SJCRH30 (cell line): ENCODE results near the gene MEGF11. TPM values are rescaled to one million over a fixed set of nuclear protein-coding genes. Genes with fewer than 3 reads are reported as not detected.

Experiments
- DNase-seq, 2 experiments: peaks; one replicate each; pipeline ENCODE4 v3.0.0-alpha.2; 2015 to 2020
- H3K27ac ChIP-seq: fragments of 250-450 bp; sonication (Bioruptor Pico); 2 replicates; pipeline ENCODE4 v1.5.1; 2020; ENCODE audit warnings: mild to moderate bottlenecking, moderate library complexity
- H3K27me3 ChIP-seq: fragments of 250-450 bp; sonication (Bioruptor Pico); 2 replicates; pipeline ENCODE4 v1.5.1; 2020; ENCODE audit warnings: mild to moderate bottlenecking, moderate library complexity
- H3K36me3 ChIP-seq: fragments of 250-450 bp; sonication (Bioruptor Pico); 2 replicates; pipeline ENCODE4 v1.5.1; 2020; ENCODE audit warnings: mild to moderate bottlenecking, moderate library complexity
- H3K4me1 ChIP-seq: fragments of 250-450 bp; sonication (Bioruptor Pico); 2 replicates; pipeline ENCODE4 v1.5.1; 2020; ENCODE audit warnings: mild to moderate bottlenecking, moderate library complexity
- H3K4me3 ChIP-seq: fragments of 250-450 bp; sonication (Bioruptor Pico); 2 replicates; pipeline ENCODE4 v1.5.1; 2020; ENCODE audit warnings: mild to moderate bottlenecking, moderate library complexity
- H3K9me3 ChIP-seq: fragments of 250-450 bp; sonication (Bioruptor Pico); replicated peaks from 2 replicates; pipeline ENCODE4 v1.5.1; 2020; ENCODE audit warnings: mild to moderate bottlenecking, moderate library complexity
- total RNA-seq: library from RNA; depleted of rRNA; stranded (reverse); fragments of >200 nt; shearing (Covaris generic); gene quantifications from 2 replicates; pipeline ENCODE4 v1.2.3, GENCODE V29; 2014

The MEGF11 gene
- total RNA-seq, 1 experiment from 2014 or later: 8.7 TPM

DNA sequence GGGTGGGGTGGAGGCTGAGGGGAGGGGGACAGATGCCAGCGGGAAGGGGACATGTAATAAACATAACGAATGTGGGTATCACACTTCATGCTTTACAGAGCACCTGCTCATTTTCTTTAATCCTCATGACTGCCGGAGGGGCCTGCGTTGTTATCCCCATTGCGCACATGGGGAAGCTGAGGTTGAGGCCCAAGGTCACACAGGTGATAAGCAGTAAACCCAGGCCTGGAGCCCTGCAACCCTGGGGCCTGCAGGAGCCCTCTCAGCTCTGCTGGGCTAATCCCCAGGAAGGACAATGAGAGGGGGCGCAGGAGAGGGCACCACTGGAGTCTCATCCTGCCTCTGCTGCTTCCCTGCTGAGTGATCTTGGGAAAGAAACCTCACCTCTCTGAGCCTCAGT, 64.3 kb downstream of the MEGF11 start:
- H3K4me3 ChIP-seq: no peak overlapping the region
- H3K4me1 ChIP-seq: peaks cover 7% of the 10 kb centered on the region; the same call in 1 of the 2 replicates
- no peak overlapping the region for H3K27ac ChIP-seq
- H3K36me3 ChIP-seq: no peaks in the 10 kb centered on the region
- no peaks in the 10 kb centered on the region for H3K9me3 ChIP-seq
- H3K27me3 ChIP-seq: no peaks in the 10 kb centered on the region
- peak; percentile 41 to 59 for DNase-seq

DNA sequence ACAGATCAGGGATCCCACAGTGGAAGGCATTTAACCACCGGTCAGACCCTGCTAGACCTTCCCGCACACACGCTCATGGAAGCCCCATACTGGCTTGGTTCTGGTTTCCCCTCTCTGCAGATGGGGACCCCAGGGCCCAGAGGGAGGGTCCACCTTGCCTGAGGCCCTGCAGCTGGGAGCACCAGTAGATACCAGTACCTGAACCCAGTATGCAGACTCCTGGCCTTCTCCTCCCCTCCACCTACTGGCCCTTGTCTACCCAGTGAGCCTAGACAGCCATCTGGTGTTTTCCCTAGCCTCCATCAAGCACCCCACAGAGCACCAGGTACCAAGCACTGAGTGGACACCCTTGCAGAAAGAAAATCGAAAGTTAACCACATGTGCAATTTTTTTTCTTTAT, 65.1 kb downstream of the MEGF11 start:
- Histone ChIP-seq H3K4me1 (peaks cover 7% of the 10 kb centered on the region; the same call in 1 of the 2 replicates), H3K36me3 (no peaks in the 10 kb centered on the region), H3K4me3 (no peak overlapping the region), H3K27me3 (no peaks in the 10 kb centered on the region), H3K9me3 (no peaks in the 10 kb centered on the region), H3K27ac (no peak overlapping the region)
- no peak for DNase-seq

DNA sequence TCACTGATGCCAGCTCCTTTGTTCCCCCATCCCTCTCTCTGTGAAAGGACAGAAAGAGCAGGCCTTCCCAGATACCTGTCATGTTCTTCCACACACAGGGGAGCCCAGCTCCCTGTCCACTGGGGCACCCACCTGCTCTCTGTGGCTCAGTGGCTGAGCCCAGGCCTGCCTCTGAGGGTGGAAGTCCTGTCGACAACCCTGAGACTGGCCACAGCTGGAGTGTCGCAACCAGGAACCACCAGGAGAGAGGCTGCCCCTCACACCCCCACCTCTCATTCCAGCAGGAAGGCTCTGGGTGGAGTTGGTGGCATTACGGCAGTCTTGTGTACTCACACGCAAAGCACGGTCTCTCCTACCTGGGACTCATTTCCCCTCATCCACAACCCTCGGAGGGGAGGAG, 66.3 kb downstream of the MEGF11 start:
- DNase-seq: no peak
- Histone ChIP-seq H3K27ac (no peak overlapping the region), H3K27me3 (no peaks in the 10 kb centered on the region), H3K9me3 (no peaks in the 10 kb centered on the region), H3K4me1 (peaks cover 7% of the 10 kb centered on the region; the same call in 1 of the 2 replicates), H3K4me3 (no peak overlapping the region), H3K36me3 (no peaks in the 10 kb centered on the region)

DNA sequence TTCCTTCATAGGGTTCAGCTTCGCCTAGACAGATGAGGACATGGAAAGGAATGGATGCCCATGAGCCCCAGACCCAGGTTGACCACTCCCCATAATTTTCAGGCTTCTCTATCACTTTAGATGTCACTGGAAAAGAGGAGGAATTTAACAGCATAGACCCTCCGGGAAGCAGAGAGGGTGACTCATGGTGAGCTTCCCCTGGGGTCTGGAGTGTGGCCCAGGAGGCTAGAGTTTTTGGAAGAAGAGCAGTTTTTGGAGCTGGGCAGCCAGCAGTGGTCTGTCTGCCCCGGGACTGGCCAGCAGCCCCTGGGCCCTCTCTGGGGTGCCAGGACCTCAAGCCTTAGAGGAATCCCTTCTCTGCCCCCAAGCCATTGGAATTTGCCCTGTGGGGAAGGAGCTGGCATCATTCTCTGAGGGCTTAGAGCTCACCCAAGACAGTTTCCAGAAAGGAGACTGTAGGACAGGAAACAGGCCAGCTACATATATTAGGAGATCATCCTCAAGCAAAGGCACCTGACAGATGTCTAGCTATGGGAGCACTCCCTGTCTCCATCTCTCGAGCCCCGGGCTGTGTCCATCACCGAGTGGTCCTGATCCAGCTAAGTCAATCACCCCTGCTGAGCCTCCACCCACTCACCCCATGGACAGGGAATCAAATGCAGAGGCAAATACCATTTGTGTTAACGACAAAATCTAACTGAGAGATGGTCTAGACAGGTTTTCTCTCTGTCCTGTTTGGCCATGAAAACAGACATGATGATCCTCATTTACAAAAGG, 67.3 kb downstream of the MEGF11 start:
- H3K9me3 ChIP-seq: no peaks in the 10 kb centered on the region
- no peak overlapping the region for H3K27ac ChIP-seq
- H3K4me3 ChIP-seq: no peak overlapping the region
- no peaks in the 10 kb centered on the region for H3K36me3 ChIP-seq
- no peak for DNase-seq
- no peaks in the 10 kb centered on the region for H3K27me3 ChIP-seq
- H3K4me1 ChIP-seq: peaks cover 7% of the 10 kb centered on the region; the same call in 1 of the 2 replicates

DNA sequence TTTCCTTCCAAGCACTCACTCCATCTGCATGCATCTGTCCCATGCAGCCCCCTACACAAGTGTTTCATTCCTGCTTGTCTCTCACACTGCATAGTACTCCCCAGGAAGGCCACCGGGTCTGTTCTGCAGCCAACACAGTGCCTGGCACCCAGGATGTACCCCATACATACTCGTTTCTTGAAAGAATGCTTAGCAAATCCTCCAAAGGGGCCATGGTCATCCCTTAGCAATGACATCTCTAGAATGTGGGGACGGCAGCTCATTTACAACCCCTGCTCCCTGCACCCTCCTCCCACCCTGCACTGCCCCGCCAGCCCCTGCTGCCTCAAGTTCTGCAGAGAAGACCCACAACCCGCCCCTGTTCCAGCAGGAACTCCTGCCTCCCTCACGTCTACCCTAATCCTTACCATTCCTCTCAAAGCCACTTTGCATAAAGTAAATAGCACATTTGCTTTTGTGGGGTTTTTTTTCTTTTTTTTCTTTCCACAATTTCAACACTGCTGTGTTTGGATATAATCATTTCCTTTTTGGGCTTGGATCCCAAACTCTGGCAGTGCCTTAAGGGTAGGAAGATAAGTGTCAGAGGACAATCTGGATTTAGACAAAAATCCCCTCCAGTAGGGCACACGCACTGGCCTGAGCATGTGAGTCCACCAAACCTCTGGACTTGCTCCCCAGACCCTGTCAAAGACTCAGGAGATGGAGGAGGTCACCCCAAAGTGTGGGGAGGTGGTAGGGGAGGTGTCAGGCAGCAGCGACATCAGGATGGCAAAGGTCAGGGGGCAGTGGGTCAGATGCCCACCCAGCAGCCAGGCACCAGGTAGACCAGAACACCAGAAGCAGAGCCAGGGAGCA, 68.4 kb downstream of the MEGF11 start:
- Histone ChIP-seq H3K27me3 (no peaks in the 10 kb centered on the region), H3K27ac (no peak overlapping the region), H3K9me3 (no peaks in the 10 kb centered on the region), H3K4me3 (no peak overlapping the region), H3K4me1 (peaks cover 7% of the 10 kb centered on the region; the same call in 1 of the 2 replicates), H3K36me3 (no peaks in the 10 kb centered on the region)
- DNase-seq: no peak

DNA sequence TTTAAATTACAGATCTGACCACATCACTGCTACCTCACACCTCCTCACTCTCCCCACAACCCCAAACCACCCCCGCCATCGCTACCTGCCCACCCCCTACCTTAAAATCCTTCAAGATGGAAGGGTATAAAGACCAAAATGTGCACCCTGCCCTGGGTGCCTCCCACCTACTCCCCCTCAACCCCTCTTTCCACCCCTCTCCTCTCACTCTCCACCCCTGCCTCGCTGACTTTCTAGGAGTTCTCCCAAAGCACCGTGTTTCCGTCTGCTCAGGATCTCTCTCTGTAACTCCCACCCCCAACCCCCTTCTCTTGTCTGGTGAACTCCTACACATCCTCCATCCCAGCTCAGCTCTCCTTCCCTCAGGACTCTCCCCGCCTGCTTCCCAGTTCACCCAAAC, 69.1 kb downstream of the MEGF11 start:
- Histone ChIP-seq H3K27ac (no peak overlapping the region), H3K4me3 (no peak overlapping the region), H3K27me3 (no peaks in the 10 kb centered on the region), H3K9me3 (no peaks in the 10 kb centered on the region), H3K36me3 (no peaks in the 10 kb centered on the region), H3K4me1 (peaks cover 7% of the 10 kb centered on the region; the same call in 1 of the 2 replicates)
- no peak for DNase-seq

DNA sequence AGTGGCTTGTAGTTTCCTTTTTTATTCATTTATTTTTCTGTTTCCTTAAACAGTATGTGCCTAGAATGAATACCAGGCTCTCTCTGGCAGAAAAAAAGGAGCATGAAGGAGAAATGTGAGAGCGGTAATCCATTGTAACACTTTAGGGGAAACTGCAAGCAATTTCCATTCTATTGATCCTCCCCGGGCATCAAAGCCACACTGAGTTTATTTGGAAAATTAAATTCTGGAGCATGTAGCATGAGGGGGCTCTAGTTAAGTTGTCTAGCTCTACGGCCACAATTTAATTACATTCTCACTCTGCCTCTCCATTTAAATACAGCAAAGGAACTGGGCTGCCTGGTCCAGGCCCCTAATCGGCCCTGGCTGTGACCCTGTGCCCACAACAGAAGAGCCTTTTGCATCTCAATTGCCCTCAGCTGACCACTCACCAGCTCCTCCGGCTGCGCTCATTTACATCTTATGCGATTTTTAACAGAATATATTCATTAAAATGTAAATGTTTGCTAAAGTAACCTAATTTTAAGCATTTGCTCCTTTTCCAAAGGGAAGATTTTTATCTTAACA, 72.9 kb downstream of the MEGF11 start:
- no peaks in the 10 kb centered on the region for H3K27me3 ChIP-seq
- H3K27ac ChIP-seq: no peak overlapping the region
- H3K4me3 ChIP-seq: no peak overlapping the region
- H3K36me3 ChIP-seq: no peaks in the 10 kb centered on the region
- DNase-seq: no peak
- H3K9me3 ChIP-seq: no peaks in the 10 kb centered on the region
- no peaks in the 10 kb centered on the region for H3K4me1 ChIP-seq

DNA sequence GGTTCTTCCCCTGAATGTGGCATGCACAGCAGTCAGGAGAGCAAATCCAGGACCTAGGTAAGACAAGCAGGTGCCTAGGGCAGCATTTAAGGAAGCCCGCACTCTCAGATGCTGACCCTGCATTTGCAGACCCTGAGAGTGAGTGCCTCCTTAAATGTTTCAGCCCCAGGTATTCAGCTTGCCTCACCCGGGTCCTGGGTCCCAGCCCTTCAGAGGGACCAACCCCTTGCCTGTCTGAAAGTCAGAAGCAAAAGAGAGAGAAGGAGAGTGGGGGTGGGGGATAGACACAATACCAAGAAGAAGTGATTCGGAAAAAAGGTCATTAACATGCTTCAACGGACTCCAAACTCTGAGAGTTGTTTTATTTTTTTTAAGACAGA, 75.0 kb downstream of the MEGF11 start:
- Histone ChIP-seq H3K27me3 (no peaks in the 10 kb centered on the region), H3K27ac (no peak overlapping the region), H3K9me3 (no peaks in the 10 kb centered on the region), H3K4me3 (no peak overlapping the region), H3K4me1 (no peaks in the 10 kb centered on the region), H3K36me3 (no peaks in the 10 kb centered on the region)
- DNase-seq: no peak

DNA sequence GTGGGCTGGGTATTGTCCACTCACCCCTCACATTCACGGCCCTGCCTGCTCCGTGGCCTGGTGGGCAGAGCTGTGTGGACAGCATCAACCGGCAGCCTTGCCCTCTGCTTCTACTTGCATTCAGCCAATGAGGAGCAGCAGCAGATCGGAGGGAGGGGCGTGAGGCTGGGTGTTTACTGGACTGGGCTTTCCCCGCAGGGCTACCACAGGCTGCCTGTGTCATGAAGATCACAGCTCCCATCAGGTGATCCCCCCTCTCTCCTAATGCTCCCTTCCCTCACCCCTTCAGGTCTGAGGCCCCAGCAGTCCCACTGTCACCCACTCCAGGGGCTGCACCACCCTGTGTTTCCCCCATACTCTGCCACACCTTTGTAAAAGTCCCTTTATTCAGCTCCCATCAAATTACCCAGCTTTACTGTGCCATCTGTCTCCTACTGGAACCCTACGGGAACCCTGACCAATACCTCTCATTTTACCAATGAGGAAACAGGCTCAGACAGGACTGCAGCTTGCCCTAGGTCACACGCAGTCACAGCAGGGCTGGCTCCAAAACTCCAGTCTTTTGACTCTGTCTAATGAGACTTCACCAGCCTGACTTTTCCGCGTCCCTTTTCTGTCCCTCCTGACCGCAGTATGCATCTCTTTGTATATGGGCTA, 81.1 kb downstream of the MEGF11 start:
- no peak overlapping the region for H3K27ac ChIP-seq
- no peaks in the 10 kb centered on the region for H3K27me3 ChIP-seq
- no peak overlapping the region for H3K4me3 ChIP-seq
- H3K4me1 ChIP-seq: no peaks in the 10 kb centered on the region
- no peaks in the 10 kb centered on the region for H3K9me3 ChIP-seq
- H3K36me3 ChIP-seq: no peaks in the 10 kb centered on the region
- DNase-seq: no peak

DNA sequence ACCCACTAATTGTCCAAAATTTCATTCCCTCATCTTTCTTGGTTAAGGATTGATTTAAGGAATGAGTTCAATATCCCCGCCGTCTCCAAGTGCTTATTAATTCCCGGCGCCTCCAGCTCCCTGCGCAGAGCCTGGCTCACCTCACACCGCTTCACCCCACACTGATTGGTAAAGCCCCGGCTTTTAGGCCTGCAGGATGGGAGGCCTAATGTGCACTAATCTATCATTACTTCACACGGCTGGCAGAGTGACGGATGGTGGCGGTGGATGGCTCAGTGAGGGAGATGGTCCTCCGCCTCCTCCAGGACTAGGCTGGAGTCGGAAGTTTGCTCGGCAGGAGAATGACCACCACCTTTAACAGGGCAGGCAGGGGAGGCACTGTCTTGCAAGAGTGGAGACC, 81.7 kb downstream of the MEGF11 start:
- no peaks in the 10 kb centered on the region for H3K27me3 ChIP-seq
- H3K9me3 ChIP-seq: no peaks in the 10 kb centered on the region
- no peak overlapping the region for H3K4me3 ChIP-seq
- no peak for DNase-seq
- H3K4me1 ChIP-seq: no peaks in the 10 kb centered on the region
- H3K36me3 ChIP-seq: no peaks in the 10 kb centered on the region
- no peak overlapping the region for H3K27ac ChIP-seq

DNA sequence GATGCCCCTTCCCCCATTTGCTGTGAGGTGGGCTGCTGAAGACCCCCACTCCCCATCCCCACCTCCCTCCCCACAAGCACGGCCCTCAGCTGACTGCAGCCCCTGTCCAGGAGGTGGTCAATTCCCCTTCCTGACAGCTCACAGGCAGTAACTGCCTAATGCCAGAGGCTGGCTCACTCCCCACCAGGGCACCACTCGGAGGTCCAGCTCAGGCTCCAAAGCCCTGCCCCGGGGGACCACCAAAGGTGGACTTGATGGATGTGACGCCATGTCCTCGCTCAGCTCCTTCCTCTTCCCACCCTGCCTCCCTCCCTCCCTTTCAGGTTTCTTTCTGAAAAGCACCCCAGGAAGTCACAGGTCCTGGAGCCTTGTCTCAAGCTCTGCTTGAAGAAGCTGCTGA, 82.8 kb downstream of the MEGF11 start:
- no peaks in the 10 kb centered on the region for H3K27me3 ChIP-seq
- H3K4me3 ChIP-seq: no peak overlapping the region
- H3K4me1 ChIP-seq: no peaks in the 10 kb centered on the region
- H3K9me3 ChIP-seq: no peaks in the 10 kb centered on the region
- no peak overlapping the region for H3K27ac ChIP-seq
- H3K36me3 ChIP-seq: no peaks in the 10 kb centered on the region
- no peak for DNase-seq

DNA sequence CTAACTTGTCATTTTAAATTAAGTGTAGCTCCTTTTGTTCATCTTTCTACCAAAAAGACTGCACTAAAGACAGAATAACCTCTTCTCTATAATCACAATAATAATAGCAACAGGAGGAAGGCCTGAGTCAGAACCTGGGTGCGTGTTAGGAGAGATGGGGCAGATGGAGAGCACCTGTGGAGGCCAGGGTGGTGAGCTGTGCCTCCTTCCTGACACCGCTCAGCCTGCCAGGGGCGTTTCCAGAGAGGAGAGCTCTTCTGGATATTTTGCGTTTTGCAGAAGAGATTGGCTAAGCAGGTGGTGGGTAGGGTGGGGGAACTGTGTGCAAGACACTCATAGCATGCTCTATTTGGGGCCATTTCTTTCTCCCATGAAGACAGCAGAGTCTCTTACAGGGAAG, 83.5 kb downstream of the MEGF11 start:
- H3K27ac ChIP-seq: no peak overlapping the region
- H3K36me3 ChIP-seq: no peaks in the 10 kb centered on the region
- no peaks in the 10 kb centered on the region for H3K9me3 ChIP-seq
- no peak overlapping the region for H3K4me3 ChIP-seq
- no peaks in the 10 kb centered on the region for H3K4me1 ChIP-seq
- no peak for DNase-seq
- H3K27me3 ChIP-seq: no peaks in the 10 kb centered on the region

DNA sequence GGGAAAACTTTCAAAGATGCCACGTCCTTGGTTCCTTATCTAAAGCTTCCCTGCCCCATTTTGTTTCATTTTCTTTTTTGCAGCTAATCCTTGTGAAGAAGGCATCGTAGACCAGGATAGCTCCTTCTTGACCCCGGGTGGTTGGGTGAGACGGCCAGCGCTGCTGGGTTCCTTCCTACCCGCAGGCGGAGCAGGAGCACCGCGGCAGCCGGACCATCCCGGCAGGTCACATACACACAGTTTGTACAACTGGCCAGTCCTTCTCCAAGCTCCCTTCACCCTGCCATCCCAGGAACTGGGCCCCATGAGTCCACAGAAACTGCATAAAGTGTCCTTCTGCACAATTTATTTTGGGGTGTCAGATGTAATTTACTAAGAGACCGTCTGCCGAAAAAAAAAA, 83.9 kb downstream of the MEGF11 start:
- H3K4me1 ChIP-seq: no peaks in the 10 kb centered on the region
- H3K27me3 ChIP-seq: no peaks in the 10 kb centered on the region
- H3K27ac ChIP-seq: no peak overlapping the region
- H3K9me3 ChIP-seq: no peaks in the 10 kb centered on the region
- H3K36me3 ChIP-seq: no peaks in the 10 kb centered on the region
- DNase-seq: no peak
- no peak overlapping the region for H3K4me3 ChIP-seq

DNA sequence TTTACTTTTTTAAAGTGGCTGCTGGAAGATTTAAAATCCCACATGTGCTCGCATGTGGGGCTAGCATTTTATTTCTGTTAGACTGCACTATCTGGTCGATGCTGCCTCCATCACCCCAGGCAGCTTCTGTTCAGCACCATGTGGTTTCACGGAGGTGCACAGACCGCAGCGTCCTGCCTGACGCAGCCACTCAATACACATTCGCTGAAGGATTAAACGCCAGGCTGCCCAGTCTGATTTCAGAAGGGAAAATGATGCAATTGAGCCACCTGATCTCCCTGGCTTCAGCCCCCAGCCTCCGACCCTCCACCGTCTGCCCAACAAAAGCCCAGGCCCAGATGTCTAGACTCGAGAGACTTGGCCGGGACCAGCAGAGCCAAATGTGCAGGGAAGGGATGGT, 84.5 kb downstream of the MEGF11 start:
- no peaks in the 10 kb centered on the region for H3K4me1 ChIP-seq
- no peak overlapping the region for H3K4me3 ChIP-seq
- no peaks in the 10 kb centered on the region for H3K36me3 ChIP-seq
- no peak for DNase-seq
- no peaks in the 10 kb centered on the region for H3K27me3 ChIP-seq
- no peak overlapping the region for H3K27ac ChIP-seq
- H3K9me3 ChIP-seq: no peaks in the 10 kb centered on the region

DNA sequence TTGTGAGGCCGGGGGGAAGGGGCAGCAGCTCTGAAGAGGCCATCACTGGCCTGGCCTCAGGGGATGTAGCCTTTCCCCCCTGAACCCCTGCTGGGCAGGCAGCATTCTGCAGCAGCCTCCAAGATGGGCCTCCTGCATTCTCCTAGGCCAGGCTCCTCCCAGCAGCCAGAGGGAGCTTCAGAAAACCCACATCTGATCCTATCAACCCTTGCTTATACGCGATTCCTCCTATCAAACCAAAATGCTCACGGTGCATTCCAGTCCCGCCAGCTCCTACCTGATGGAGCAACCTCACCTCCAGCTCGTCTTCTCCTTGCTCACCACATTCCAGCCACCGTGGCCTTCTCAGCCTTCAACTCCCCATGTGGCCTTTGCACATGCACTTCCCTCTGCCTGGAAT, 85.7 kb downstream of the MEGF11 start:
- no peaks in the 10 kb centered on the region for H3K27me3 ChIP-seq
- no peak overlapping the region for H3K4me3 ChIP-seq
- H3K27ac ChIP-seq: no peak overlapping the region

More for the DNA sequence above, 85.7 kb downstream of the MEGF11 start:
- Histone ChIP-seq H3K36me3 (no peaks in the 10 kb centered on the region), H3K9me3 (no peaks in the 10 kb centered on the region), H3K4me1 (no peaks in the 10 kb centered on the region)
- no peak for DNase-seq
